Smooth muscle cell (in vitro differentiated cells): ENCODE results near the gene SLAMF9. TPM values are rescaled to one million over a fixed set of nuclear protein-coding genes. Genes with fewer than 3 reads are reported as not detected.

ENCODE experiments used
- DNase-seq: peaks from one replicate; lab custom pipeline; 2025; ENCODE audit not compliant: unreplicated experiment; lab: John Stamatoyannopoulos, UW
- H2AFZ ChIP-seq: fragments of 200-600 bp; sonication (generic); 2 replicates; pipeline ENCODE4 v1.6.0; 2016; ENCODE audit warnings: antibody characterized with exemption, low read depth, mild to moderate bottlenecking
- H3F3A ChIP-seq: fragments of 200-600 bp; sonication (generic); 2 replicates; pipeline ENCODE4 v1.6.0; 2017; ENCODE audit warnings: antibody characterized with exemption, low read depth
- H3K27ac ChIP-seq: fragments of 200-600 bp; sonication (generic); 2 replicates; pipeline ENCODE4 v1.5.1; 2016; ENCODE audit warnings: low read depth, mild to moderate bottlenecking
- H3K27me3 ChIP-seq: fragments of 200-600 bp; sonication (generic); 2 replicates; pipeline ENCODE4 v1.6.1; 2016; ENCODE audit warnings: low read depth, mild to moderate bottlenecking
- H3K36me3 ChIP-seq: fragments of 200-600 bp; sonication (generic); 2 replicates; pipeline ENCODE4 v1.5.1; 2016; ENCODE audit warnings: low read depth
- H3K4me1 ChIP-seq: fragments of 200-600 bp; sonication (generic); 2 replicates; pipeline ENCODE4 v1.5.1; 2016; ENCODE audit warnings: low read depth
- H3K4me2 ChIP-seq: fragments of 200-600 bp; sonication (generic); 2 replicates; pipeline ENCODE4 v1.6.0; 2016; ENCODE audit warnings: mild to moderate bottlenecking
- H3K4me3 ChIP-seq: fragments of 200-600 bp; sonication (generic); 2 replicates; pipeline ENCODE4 v1.5.1; 2016; ENCODE audit warnings: mild to moderate bottlenecking
- H3K79me2 ChIP-seq: fragments of 200-600 bp; sonication (generic); 2 replicates; pipeline ENCODE4 v1.6.0; 2016; ENCODE audit warnings: low read depth, mild to moderate bottlenecking
- H3K9ac ChIP-seq: fragments of 200-600 bp; sonication (generic); 2 replicates; pipeline ENCODE4 v1.6.0; 2016; ENCODE audit warnings: low read depth
- H3K9me3 ChIP-seq: fragments of 200-600 bp; sonication (generic); replicated peaks from 2 replicates; pipeline ENCODE4 v1.5.1; 2016; ENCODE audit warnings: low read depth
- H4K20me1 ChIP-seq: fragments of 200-600 bp; sonication (generic); 2 replicates; pipeline ENCODE4 v1.6.0; 2016; ENCODE audit warnings: low read depth
- WGBS: methylation state at CpG from one replicate; pipeline ENCODE4 v1.1.7; 2016; ENCODE audit warnings: low lambda C conversion rate; 5-methylcytosine and 5-hydroxymethylcytosine counted together
- polyA plus RNA-seq: library from polyadenylated mRNA; unstranded; fragments of >200 nt; fragmentation: Nextera tagmentation; extraction: Ambion mirVana; gene quantifications from 2 replicates; pipeline ENCODE4 v1.2.1, GENCODE V29; 2016
- total RNA-seq: library from RNA; depleted of rRNA; stranded (reverse); fragments of >200 nt; gene quantifications from 2 replicates; pipeline ENCODE4 v1.2.3, GENCODE V29; 2014
- TF ChIP-seq, protein P1 (sequence below): fragments of 200-600 bp; sonication (generic); IDR thresholded peaks from 2 replicates; pipeline ENCODE4 v1.5.1; 2017; ENCODE audit warnings: borderline replicate concordance, mild to moderate bottlenecking, antibody characterized with exemption; ENCODE audit not compliant: insufficient read depth, poor library complexity, severe bottlenecking

SLAMF9 gene
- total and polyA plus RNA-seq, 2 experiments from 2014 or later: 1.3 to 2.1 TPM

DNA sequence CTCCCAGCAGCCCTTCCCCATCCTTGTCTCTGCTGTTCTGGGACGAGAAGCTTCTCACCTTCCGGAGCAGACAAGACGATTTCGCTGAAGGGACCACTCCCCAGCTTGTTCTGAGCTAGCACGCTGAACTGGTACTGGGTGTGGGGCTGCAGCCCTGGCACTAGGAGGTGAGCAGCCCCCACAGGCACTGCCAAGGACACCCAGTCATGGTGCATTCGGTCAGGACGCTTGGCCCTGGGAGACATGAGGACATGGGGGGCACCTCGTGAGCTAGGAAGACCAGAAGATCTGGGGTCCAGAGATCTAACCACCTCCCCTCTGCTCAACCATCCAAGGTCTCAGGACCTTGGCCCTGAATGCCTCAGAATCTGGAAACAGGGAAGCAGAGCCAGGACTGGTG is 23.4 kb downstream of the SLAMF9 start:
- H3F3A ChIP-seq: no peaks in the 10 kb centered on the region
- no peaks in the 10 kb centered on the region for H4K20me1 ChIP-seq
- H3K27me3 ChIP-seq: no peaks in the 10 kb centered on the region
- no peaks in the 10 kb centered on the region for H3K36me3 ChIP-seq
- no peaks in the 10 kb centered on the region for H3K79me2 ChIP-seq
- DNase-seq: no peak
- no peak overlapping the region for H3K4me2 ChIP-seq
- no peaks in the 10 kb centered on the region for H3K4me1 ChIP-seq
- H3K27ac ChIP-seq: no peak overlapping the region
- TF ChIP-seq, protein P1, sequence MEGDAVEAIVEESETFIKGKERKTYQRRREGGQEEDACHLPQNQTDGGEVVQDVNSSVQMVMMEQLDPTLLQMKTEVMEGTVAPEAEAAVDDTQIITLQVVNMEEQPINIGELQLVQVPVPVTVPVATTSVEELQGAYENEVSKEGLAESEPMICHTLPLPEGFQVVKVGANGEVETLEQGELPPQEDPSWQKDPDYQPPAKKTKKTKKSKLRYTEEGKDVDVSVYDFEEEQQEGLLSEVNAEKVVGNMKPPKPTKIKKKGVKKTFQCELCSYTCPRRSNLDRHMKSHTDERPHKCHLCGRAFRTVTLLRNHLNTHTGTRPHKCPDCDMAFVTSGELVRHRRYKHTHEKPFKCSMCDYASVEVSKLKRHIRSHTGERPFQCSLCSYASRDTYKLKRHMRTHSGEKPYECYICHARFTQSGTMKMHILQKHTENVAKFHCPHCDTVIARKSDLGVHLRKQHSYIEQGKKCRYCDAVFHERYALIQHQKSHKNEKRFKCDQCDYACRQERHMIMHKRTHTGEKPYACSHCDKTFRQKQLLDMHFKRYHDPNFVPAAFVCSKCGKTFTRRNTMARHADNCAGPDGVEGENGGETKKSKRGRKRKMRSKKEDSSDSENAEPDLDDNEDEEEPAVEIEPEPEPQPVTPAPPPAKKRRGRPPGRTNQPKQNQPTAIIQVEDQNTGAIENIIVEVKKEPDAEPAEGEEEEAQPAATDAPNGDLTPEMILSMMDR: no peak
- WGBS: 98% methylated on average over 8 of the region's 8 CpGs
- no peak overlapping the region for H3K4me3 ChIP-seq
- H3K9ac ChIP-seq: no peak overlapping the region
- no peaks in the 10 kb centered on the region for H3K9me3 ChIP-seq
- H2AFZ ChIP-seq: no peak overlapping the region

DNA sequence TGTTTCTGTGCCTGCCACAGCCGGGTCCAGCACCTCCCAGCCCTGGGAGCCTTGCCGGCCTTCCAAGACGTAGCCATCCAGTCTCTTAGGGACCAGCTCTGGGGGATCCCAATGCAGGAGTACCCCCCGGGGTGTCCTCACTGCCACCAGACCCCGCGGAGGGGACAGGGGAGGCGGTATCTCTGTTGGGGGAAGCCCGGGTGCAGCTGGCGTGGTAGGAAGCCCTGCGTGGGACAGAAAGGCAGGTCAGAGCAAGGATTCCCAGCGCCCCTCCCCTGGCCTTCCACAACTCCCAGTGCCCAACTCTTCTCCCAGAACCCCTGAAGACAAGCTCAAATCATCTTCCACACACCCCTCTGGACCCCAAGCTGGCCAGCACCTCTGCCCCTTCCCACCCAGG is 23.8 kb downstream of the SLAMF9 start:
- Histone ChIP-seq H3K9me3 (no peaks in the 10 kb centered on the region), H3K4me3 (no peak overlapping the region), H2AFZ (no peak overlapping the region), H3K4me2 (no peak overlapping the region), H3K36me3 (no peaks in the 10 kb centered on the region), H3K27ac (no peak overlapping the region), H3K4me1 (no peaks in the 10 kb centered on the region), H3K9ac (no peak overlapping the region), H3K27me3 (no peaks in the 10 kb centered on the region), H3F3A (no peaks in the 10 kb centered on the region), H3K79me2 (no peaks in the 10 kb centered on the region), H4K20me1 (no peaks in the 10 kb centered on the region)
- DNase-seq: no peak
- WGBS: 93% methylated on average over 9 of the region's 11 CpGs
- TF ChIP-seq, protein P1: no peak

DNA sequence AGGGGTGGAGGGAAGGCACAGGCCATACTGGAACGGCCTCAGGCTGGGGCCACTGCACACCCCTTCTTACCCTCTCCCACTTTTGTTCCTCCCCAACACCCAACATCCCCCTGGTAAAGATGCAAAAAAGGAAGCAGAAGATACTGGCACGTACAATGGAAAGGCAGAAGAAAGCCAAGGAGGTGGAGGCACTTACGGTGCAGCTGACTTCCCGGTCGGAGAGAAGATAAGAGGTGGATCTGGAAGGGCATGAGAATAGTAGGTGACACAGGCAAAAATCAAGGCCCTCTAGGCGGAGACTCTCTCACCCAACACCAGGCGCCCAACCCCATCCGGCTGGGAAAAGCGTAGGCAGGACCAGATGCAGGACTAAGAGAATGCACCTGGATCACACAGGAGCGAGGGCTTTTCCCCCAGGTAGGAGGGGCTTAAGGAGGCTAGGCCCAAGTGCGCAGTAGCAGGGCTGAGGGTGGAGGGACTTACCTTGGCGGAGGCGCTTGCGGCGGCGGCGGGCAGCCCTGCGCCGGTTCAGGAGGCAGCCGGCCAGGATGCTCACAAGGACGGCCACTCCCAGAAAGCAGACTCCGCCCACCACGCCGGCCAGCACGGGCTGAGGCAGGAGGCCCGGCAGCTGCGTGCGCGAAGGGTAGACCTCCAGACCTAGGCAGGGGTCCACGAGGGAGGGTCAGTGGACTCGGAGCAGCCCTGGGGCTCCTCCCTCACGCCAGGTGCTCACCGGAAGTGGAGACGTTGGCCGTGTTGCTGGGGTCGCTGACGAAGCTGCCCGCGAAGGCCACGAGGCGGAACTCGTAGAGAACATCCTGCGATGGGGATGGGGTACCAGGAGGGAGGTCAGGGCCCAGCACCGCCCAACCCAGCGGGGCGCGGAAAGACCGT is 24.6 kb downstream of the SLAMF9 start:
- no peak for DNase-seq
- H4K20me1 ChIP-seq: no peaks in the 10 kb centered on the region
- no peaks in the 10 kb centered on the region for H3K36me3 ChIP-seq
- no peak overlapping the region for H3K27ac ChIP-seq
- H3K4me3 ChIP-seq: no peak overlapping the region
- H3K9me3 ChIP-seq: no peaks in the 10 kb centered on the region
- H3F3A ChIP-seq: no peaks in the 10 kb centered on the region
- WGBS: 65% methylated on average over 48 of the region's 48 CpGs
- H3K4me2 ChIP-seq: no peak overlapping the region
- no peaks in the 10 kb centered on the region for H3K79me2 ChIP-seq
- no peaks in the 10 kb centered on the region for H3K4me1 ChIP-seq
- TF ChIP-seq, protein P1: no peak
- H2AFZ ChIP-seq: no peak overlapping the region
- H3K9ac ChIP-seq: no peak overlapping the region
- H3K27me3 ChIP-seq: no peaks in the 10 kb centered on the region
